ENCODE results near the gene NPR1.
A peak's percentile ranks its signal among the peaks of the same experiment; 100 is the strongest.

NPR1 gene

DNA sequence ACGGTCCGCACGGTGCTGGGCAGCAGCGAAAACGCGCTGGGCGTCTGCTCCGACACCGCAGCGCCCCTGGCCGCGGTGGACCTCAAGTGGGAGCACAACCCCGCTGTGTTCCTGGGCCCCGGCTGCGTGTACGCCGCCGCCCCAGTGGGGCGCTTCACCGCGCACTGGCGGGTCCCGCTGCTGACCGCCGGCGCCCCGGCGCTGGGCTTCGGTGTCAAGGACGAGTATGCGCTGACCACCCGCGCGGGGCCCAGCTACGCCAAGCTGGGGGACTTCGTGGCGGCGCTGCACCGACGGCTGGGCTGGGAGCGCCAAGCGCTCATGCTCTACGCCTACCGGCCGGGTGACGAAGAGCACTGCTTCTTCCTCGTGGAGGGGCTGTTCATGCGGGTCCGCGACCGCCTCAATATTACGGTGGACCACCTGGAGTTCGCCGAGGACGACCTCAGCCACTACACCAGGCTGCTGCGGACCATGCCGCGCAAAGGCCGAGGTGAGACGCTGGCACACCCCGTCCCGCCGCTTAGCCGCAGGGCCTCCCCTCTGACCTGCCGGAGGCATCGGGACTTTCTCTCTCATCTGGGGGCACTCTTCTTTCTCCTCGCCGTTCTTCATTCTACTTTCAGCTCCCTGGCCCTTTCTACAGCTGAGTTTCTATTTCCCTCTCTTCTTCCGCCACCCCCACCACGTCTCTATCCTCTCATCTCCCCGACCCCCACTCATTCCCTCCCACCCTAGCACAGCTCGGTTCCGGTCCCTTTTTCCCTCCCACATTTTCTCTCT lies 1.0 kb downstream of the NPR1 start:
- TF ChIP-seq, protein P1, sequence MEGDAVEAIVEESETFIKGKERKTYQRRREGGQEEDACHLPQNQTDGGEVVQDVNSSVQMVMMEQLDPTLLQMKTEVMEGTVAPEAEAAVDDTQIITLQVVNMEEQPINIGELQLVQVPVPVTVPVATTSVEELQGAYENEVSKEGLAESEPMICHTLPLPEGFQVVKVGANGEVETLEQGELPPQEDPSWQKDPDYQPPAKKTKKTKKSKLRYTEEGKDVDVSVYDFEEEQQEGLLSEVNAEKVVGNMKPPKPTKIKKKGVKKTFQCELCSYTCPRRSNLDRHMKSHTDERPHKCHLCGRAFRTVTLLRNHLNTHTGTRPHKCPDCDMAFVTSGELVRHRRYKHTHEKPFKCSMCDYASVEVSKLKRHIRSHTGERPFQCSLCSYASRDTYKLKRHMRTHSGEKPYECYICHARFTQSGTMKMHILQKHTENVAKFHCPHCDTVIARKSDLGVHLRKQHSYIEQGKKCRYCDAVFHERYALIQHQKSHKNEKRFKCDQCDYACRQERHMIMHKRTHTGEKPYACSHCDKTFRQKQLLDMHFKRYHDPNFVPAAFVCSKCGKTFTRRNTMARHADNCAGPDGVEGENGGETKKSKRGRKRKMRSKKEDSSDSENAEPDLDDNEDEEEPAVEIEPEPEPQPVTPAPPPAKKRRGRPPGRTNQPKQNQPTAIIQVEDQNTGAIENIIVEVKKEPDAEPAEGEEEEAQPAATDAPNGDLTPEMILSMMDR (IDR thresholded peaks at IDR 0.05; ENCODE audit: control insufficient read depth, extremely low read depth, insufficient read depth): no peak
- peak overlapping the region; percentile 35 for H3K4me3 ChIP-seq (ENCODE audit: low read depth, low read length)
- no peak for DNase-seq (ENCODE audit: low read depth)

GRCh38 chr1:153680120-153680403 lies 1.6 kb downstream of the NPR1 start:
- DNase-seq (ENCODE audit: low read depth): no peak
- H3K4me3 ChIP-seq (ENCODE audit: low read depth, low read length): no peak overlapping the region
- TF ChIP-seq, protein P1 (IDR thresholded peaks at IDR 0.05; ENCODE audit: control insufficient read depth, extremely low read depth, insufficient read depth): no peak

DNA sequence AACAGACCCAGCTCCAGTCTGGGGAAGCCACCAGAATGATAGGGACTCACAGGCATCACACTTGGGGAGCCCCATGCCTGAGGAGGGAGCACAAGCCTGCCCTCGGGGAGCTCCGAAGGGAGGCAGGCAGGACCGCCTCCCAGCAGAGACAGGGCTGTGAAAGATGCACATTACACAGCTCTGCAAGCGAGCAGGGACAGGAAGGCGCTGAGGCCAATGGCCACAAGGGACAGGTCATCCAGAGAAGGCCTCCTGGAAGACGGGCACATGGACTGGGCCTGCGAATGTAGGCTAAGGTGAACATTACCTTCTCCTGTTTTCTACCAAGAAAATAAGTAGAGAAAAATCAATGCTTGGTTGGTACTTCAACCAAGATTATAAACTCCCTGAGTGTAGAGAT lies 4.2 kb downstream of the NPR1 start:
- DNase-seq (ENCODE audit: low read depth): no peak
- H3K4me3 ChIP-seq (ENCODE audit: low read depth, low read length): no peak overlapping the region
- TF ChIP-seq, protein P1 (IDR thresholded peaks at IDR 0.05; ENCODE audit: control insufficient read depth, extremely low read depth, insufficient read depth): no peak

DNA sequence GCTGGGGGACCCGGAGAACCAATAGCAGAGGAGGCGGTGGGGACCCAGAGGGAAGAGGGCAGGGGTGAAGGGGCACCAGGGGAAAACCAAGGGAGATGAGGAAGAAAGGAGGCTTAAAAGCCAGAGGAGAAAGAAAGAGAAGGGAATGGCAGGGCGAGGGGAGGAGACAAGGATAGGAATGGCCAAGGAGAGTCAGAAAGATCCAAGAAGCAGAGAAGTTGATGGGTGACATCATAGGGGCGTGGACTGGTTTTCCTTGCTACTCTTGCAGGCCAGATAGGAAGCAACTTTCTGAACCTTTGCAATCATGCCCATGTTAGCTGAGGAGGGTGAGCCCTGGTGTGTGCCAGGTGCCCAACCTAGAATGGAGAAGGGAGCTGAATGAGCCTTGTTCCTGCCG lies 5.4 kb downstream of the NPR1 start:
- no peak overlapping the region for H3K4me3 ChIP-seq (ENCODE audit: low read depth, low read length)
- DNase-seq (ENCODE audit: low read depth): no peak
- TF ChIP-seq, protein P1 (IDR thresholded peaks at IDR 0.05; ENCODE audit: control insufficient read depth, extremely low read depth, insufficient read depth): no peak

- TF ChIP-seq, protein P1 (IDR thresholded peaks at IDR 0.05; ENCODE audit: control insufficient read depth, extremely low read depth, insufficient read depth): no peak
Measured at GRCh38 chr1:153684892-153685291, 6.4 kb downstream of the NPR1 start.

DNA sequence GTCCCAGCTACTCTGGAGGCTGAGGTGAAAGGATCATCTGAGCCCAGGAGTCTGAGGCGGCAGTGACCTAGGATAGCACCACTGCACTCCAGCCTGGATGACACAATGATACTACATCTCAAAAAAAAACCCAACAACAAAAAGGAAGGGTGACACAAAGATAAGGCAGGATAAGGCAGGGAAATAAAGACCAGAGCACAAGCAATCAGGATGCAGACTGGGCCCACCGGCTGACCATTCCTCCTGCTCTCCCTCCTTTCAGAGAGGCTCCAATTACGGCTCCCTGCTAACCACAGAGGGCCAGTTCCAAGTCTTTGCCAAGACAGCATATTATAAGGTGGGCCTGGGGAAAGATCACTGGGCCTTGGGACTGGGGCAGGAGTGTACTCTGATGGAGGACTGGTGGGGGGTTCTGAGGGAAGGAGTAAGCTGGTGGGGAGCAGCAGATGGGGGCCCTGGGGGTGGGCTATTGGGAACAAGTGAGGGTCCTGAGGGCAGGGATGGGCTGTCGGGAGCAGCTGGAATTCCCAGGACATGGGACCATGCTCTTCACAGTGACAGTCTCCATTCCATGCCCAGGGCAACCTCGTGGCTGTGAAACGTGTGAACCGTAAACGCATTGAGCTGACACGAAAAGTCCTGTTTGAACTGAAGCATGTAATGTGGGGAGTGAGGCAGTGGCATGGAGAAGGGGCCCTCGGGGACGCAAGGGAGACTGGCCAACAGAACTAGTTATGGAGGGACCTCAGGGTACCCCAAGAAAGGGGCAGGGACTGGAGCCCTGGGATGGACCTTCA lies 7.3 kb downstream of the NPR1 start:
- TF ChIP-seq, protein P1 (IDR thresholded peaks at IDR 0.05; ENCODE audit: control insufficient read depth, extremely low read depth, insufficient read depth): no peak

More at GRCh38 chr1:153684892-153685291, 6.4 kb downstream of the NPR1 start:
- no peak overlapping the region for H3K4me3 ChIP-seq (ENCODE audit: low read depth, low read length)
- no peak for DNase-seq (ENCODE audit: low read depth)

More for the DNA sequence above, 7.3 kb downstream of the NPR1 start:
- no peak for DNase-seq (ENCODE audit: low read depth)
- no peak overlapping the region for H3K4me3 ChIP-seq (ENCODE audit: low read depth, low read length)
